ENCODE results near the gene STAT2.
A peak's percentile ranks its signal among the peaks of the same experiment; 100 is the strongest.
"Not testable (repeated sequence)": the region's sequence is repeated elsewhere in the genome, so short reads cannot be mapped to it uniquely, and the experiment has no call there.

The STAT2 gene

GRCh38 chr12:56359851-56360767, at the start of gene STAT2:
STAT2 (minus strand) TSS chr12:56360107; CDS start chr12:56356571, 3,536 bp downstream.
- DNase-seq: peak; percentile 99

DNA sequence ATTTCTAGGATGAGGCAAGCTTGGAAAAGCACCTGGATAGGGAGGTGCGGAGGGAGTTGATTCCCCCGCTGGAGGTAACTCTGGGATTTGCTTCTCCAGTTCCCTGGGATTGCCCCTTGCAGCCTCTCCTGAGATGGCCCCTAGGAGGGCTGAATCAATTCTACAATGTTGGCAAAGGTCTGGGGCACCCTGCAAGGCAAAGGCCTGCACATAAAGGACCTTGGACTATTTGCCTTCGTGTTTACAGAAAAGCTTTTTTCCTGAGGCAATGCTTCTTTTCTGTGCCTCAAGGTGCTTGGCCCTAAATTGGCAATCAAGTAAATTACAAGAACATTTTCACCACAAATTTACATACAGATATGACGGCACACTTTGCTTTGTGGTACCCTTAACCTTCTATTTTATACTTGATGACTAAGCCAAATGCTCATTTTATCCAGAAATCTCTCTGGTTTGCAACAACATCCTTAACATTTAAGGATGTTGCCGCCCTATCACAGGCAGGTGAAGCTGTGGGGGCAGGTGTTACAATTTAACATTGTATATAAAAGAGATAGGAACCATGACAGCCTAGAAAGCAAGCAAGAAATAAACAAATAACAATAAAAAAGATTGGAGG, 49.0 kb upstream of the STAT2 start:
- DNase-seq: no peak

DNA sequence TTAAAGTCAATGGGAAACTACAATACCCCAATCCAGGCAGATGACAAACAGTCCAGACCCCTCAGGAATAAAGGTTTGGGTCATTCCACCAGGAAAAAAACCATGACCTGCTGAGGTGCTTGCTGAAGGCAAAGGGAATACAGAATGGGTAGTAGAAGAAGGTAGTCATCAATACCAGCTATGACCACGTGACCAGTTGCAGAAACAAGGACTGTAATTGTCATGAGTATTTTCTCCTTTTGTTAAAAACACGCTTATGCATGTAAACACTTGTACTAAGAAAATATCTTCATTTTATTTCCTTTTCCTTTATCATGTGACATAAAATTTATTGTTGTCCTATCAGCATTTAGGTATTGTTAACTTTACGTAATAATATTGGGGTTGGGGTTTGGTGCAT, 44.3 kb upstream of the STAT2 start:
- DNase-seq: not testable (repeated sequence)

GRCh38 chr12:56401612-56402011, 41.7 kb upstream of the STAT2 start:
- DNase-seq: not testable (repeated sequence)

DNA sequence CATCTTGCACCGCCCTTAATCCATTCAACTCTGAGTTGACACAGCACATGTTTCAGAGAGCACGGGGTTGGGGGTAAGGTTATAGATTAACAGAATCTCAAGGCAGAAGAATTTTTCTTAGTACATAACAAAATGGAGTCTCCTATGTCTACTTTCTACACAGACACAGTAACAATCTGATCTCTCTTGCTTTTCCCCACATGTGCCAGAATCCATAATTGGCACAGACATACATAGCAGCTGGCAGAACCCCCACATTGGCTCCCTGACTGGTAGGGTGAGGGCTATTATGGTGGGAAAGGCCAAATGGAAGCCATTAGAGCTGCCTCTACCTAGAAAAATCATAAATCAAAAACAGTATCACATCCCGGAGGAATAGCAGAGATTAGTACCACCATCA, 41.2 kb upstream of the STAT2 start:
- not testable (repeated sequence) for DNase-seq

DNA sequence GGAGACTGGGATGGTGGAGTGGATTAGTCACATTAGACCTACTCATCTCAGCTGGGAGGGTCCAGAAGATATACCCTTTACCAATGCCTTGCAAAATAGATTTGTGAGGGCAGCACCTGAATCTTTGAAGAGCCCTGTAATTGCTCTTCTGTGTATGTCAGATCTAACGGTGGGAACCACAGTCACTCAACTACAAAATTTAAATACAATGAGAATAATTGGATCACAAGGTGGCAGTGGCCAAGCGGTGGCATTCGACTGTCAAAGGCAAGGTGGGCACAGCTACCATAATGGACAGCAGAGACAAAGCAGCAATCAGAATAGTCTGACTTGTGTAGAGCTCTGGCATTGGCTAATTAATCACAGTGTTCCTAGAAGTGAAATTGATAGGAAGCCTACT, 39.6 kb upstream of the STAT2 start:
- not testable (repeated sequence) for DNase-seq

DNA sequence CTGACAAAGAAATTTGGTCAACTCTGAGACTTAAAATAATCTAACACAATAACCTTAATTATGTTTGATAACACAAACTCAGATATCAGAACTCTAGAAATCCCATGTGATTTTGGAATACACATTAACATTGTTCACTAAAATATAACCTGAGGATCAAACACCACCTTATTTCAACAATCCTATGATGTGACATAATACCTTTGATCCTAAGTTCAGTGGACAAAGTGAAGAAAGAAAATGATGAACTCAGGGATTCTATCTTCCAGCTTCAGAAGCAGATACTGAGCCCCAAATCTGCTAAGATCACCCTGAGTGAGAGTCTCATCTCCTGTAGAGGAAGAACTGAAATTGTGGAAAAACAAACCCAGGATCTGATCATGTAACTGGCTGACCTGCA, 38.4 kb upstream of the STAT2 start:
- DNase-seq: no peak

DNA sequence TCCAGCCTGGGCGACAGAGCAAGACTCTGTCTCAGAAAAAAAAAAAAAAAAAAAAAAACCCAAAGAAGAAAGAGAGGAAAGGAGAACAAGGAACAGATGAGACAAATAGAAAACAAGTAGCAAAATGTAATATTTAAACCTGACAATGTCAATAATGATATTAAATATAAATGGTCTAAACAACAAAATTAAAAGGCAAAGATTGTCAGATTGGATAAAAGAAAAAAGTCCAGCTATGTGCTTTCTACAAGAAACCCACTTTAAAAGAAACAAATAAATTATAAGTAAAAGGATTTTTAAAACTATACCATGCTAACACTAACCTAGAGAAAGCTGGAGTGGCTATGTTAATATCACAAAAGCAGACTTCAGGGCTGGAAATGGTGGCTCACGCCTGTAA, 32.4 kb upstream of the STAT2 start:
- no peak for DNase-seq

- DNase-seq: no peak
Observed at GRCh38 chr12:56391721-56392120, 31.8 kb upstream of the STAT2 start.

GRCh38 chr12:56389412-56389811, 29.5 kb upstream of the STAT2 start:
- no peak for DNase-seq

DNA sequence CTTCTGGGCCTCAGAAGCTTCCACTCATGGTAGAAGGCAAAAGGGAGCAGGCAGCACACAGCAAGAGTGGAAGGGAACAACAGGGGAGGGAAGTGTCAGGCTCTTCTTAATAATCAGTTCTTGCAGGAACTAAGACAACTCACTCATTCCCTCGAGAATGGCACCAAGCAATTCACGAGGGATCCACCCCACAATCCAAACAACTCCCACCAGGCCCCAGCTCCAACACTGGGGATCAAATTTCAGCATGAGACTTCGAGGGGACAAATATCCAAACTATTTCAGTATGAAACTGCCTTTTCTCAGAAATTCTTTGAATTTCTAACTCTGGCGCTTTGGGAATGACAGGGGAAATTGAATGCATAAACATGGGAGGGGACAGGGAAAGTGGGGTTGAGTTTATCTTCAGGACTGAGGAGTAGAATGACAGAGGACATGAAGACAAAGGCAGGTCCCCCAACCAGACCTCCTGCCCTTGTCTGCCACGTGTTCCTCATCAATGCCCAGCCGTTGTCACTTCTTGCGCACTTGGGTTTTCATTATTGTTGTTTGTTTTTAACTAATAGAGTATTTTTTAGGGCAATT, 27.3 kb upstream of the STAT2 start:
- no peak for DNase-seq

DNA sequence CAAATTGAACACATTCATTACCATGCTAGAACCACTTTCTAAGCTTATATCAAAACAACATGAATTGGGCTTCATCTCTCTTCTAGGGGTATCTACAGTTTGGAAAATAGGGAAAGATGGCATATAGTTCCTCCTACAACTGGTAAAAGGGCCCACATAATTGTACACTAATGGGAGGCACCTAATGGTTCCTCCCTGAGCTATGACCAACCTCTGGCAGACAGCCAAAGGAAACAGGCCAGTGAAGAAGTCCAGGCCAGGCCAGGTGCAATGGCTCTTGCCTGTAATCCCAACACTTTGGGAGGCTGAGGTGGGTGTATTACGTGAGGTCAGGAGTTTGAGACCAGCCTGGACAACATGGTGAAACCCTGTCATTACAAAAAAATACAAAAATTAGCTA, 26.0 kb upstream of the STAT2 start:
- DNase-seq: no peak

- no peak for DNase-seq
Observed at GRCh38 chr12:56382611-56383010, 22.7 kb upstream of the STAT2 start.

DNA sequence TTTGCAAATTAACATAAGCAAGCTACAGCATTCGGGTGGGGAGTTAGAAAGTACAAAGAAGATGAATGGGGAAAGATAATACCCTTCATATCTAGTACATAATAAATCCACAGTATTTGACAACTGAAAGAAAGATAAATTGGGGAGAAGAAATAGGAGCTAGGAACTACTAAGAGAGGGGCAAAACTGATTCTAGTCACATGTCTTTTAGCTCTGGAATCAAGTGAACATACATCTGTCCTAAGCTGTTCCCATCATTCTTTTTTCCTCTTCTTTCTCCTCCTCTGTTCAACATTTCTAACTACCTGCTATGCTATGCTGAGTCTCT, 18.0 kb upstream of the STAT2 start:
- DNase-seq: no peak

DNA sequence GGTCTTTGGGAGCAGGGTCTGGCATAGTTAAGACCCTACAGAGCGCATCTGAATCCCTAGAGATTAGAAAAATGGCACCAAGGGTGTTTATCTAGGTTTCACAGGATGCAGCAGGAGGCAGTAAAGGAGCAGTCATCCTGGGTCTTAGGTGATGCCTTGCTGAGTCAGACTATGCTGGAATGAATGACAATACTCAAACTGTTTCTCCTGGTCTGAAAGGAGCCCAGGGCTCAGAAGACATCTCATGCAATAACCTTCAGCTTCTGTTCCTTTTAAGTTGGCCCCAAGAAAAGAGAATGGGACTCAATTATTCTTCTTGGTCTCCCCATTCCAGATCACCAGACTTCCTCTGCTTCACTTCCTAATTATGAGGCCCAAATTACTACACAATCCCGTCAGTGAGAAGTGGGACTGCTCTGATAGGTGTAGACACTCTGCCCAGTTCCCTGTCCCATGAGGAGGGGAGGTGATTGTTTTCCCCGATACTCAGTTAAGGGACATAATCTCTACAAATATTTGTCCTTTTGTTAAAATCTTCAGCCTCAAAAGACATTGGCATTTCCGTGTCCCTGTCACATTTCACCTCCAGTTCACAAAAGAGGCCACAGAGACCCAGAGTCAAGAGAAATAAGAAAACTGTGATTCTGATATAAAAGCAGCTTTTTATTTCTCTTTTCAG, 17.5 kb upstream of the STAT2 start:
- DNase-seq: no peak

- no peak for DNase-seq
Observed at GRCh38 chr12:56375598-56376434, 15.9 kb upstream of the STAT2 start.

- DNase-seq: no peak
Observed at GRCh38 chr12:56374726-56375597, 15.1 kb upstream of the STAT2 start.

DNA sequence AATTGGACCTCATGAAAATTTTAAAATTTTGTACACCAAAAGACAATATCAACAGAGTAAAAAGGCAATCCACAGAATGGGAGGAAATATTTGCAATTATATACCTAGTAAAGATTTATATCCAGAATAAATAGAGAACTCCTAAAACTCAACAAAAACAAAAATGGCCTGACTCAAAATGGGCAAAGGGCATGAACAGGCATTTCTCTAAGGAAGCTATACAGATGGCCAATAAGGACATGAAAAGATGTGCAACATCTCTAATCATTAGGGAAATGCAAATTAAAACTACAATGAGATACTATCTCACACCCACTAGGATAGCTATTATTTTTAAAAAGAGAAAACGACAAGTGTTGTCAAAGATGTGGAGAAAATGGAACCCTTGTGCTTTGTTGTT, 13.6 kb upstream of the STAT2 start:
- no peak for DNase-seq

DNA sequence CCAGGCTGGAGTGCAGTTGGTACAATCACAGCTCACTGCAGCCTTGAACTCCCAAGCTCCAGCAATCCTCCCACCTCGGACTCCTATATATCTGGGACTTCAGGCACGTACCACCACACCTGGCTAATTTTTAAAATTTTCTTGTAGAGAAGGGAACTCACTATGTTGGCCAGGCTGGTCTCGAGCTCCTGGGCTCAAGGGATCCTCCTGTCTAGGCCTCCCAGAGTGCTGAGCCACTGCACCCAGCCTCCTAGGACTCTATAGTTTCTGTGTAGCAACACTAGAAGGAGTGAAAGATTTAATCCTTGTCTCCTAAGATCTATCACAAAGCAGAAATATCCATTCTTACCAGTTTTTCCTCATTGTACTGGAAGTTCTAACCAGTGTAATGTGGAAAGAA, 7.0 kb upstream of the STAT2 start:
- DNase-seq: no peak

DNA sequence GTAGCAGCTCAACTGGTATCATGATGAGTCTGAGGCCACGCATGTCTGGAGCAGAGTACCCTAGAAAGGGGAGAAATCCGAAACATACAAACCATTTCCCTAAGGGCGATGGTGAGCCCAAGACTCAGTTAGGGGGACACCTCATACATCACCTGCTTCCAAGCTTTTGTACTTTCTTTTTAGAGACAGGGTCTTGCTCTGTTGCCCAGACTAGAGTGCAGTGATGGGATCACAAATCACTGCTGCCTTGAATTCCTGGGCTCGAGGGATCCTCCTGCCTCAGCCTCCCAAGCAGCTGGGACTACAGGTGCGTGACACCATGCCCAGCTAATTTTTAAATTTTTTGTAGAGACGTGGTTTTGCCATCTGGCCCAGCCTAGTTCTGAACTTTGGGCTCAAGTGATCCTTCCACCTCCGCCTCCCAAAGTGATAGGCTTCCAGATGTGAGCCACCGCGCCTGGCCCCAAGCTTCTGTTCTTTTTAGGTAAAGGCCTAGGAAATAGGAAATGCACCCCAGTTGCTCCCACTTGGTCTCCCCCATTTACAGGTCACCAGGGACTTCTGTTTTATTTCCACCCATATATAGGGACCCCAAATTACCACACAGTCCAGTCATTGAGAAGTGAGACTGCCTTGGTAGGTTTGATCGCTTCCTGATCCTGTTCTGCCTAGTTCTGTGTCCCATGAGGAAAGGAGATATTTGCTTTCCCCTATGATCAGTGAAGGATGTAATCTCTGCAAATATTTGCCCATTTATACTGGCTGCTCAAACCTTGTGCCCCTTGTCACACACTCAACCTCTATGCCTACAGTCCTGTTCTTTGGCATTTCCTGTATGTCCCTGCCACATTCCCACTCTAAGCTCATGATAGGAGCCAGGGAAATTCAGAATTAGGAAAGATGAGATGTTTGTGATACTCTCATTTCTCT, 2.5 kb upstream of the STAT2 start, which contains the start of gene APOF:
Gene APOF (minus strand): TSS at position 728 of the 930 bp plus-strand sequence. CDS start 112 bp downstream, at position 616.
- DNase-seq: no peak

All from stimulated activated CD4-positive, alpha-beta T cell treated with anti-CD3 and anti-CD28 coated beads, Interleukin-15, amount 100 ng/mL, for 24 hours (primary cell).